IPS-NIHi7 (cell line): ENCODE results near the gene MS4A15.
"Not testable (repeated sequence)": the region's sequence is repeated elsewhere in the genome, so short reads cannot be mapped to it uniquely, and the experiment has no call there.

Source experiments
- DNase-seq: peaks from one replicate; pipeline ENCODE4 v3.0.0; 2012; ENCODE audit warnings: mixed read lengths; ENCODE audit errors: extremely low spot score

MS4A15 gene

GRCh38 chr11:60809249-60809648 lies 52.6 kb downstream of the MS4A15 start:
- no peak for DNase-seq

- no peak for DNase-seq
Observed at GRCh38 chr11:60809691-60810090, 53.0 kb downstream of the MS4A15 start.

GRCh38 chr11:60810151-60810550 lies 53.5 kb downstream of the MS4A15 start:
- DNase-seq: no peak

- DNase-seq: no peak
Observed at GRCh38 chr11:60810569-60810968, 53.9 kb downstream of the MS4A15 start.

GRCh38 chr11:60813324-60813723 lies 56.7 kb downstream of the MS4A15 start:
- DNase-seq: no peak

- no peak for DNase-seq
Observed at GRCh38 chr11:60814112-60814511, 57.4 kb downstream of the MS4A15 start.

- DNase-seq: no peak
Observed at GRCh38 chr11:60816590-60817157, 60.0 kb downstream of the MS4A15 start.

GRCh38 chr11:60818057-60818456 lies 61.4 kb downstream of the MS4A15 start:
- no peak for DNase-seq

- DNase-seq: no peak
Observed at GRCh38 chr11:60821827-60822599, 65.3 kb downstream of the MS4A15 start.

- DNase-seq: not testable (repeated sequence)
Observed at GRCh38 chr11:60823745-60824306, 67.2 kb downstream of the MS4A15 start.

- DNase-seq: no peak
Observed at GRCh38 chr11:60825118-60825517, 68.5 kb downstream of the MS4A15 start.

GRCh38 chr11:60825790-60826189 lies 69.1 kb downstream of the MS4A15 start:
- no peak for DNase-seq
